A549 (cell line): ENCODE results near the gene COMT.

Experiments used
- CTCF ChIP-seq: fragments of >200 bp; sonication (Bioruptor Twin); formaldehyde crosslinking; IDR thresholded peaks from 3 replicates; pipeline ENCODE4 v1.5.1; 2016
- E2F6 ChIP-seq: IDR thresholded peaks from 2 replicates; pipeline ENCODE4 v1.6.1; 2012; ENCODE audit warnings: low read depth, borderline replicate concordance
- EHMT2 ChIP-seq: fragments of 200-600 bp; sonication (generic); IDR thresholded peaks from 2 replicates; pipeline ENCODE4 v1.6.1; 2016; ENCODE audit warnings: antibody characterized with exemption, low read depth, mild to moderate bottlenecking, moderate library complexity
- EP300 ChIP-seq, 2 experiments: fragments of >200 bp; sonication (Bioruptor Twin); formaldehyde crosslinking; IDR thresholded peaks; 2 replicates in 1 of 2; 3 replicates in 1 of 2; pipeline ENCODE4 v1.6.1; 2016 to 2017
- JUNB ChIP-seq: fragments of >200 bp; sonication (Bioruptor Twin); formaldehyde crosslinking; IDR thresholded peaks from 2 replicates; pipeline ENCODE4 v1.6.1; 2016
- NR3C1 ChIP-seq: fragments of >200 bp; sonication (Bioruptor Twin); formaldehyde crosslinking; IDR thresholded peaks from 3 replicates; pipeline ENCODE4 v1.6.1; 2017
- POLR2A ChIP-seq: IDR thresholded peaks from 2 replicates; pipeline ENCODE4 v1.6.1; 2012; ENCODE audit warnings: mild to moderate bottlenecking, low read length
- RAD21 ChIP-seq, 2 experiments: fragments of >200 bp in 1 of 2; sonication (Bioruptor Twin) in 1 of 2; formaldehyde crosslinking in 1 of 2; IDR thresholded peaks in 1 of 2; conservative IDR thresholded peaks in 1 of 2; 2 replicates in 1 of 2; 3 replicates in 1 of 2; pipeline ENCODE4 v1.6.1; 2012 to 2018; ENCODE audit warnings: inconsistent platforms in 1 of 2
- RCOR1 ChIP-seq: fragments of 150-350 bp; IDR thresholded peaks from 2 replicates; pipeline ENCODE4 v1.6.1; 2014; ENCODE audit warnings: antibody characterized with exemption, low read length, low read depth
- RFX5 ChIP-seq: fragments of 450-650 bp; IDR thresholded peaks from 2 replicates; pipeline ENCODE4 v1.7.1; 2014; ENCODE audit warnings: antibody characterized with exemption, mild to moderate bottlenecking, moderate library complexity
- ZNF302 ChIP-seq: fragments of 250-450 bp; sonication (Bioruptor Pico); IDR thresholded peaks from 2 replicates; pipeline ENCODE4 v1.9.0; 2021; ENCODE audit warnings: inconsistent platforms, mild to moderate bottlenecking, moderate library complexity
- TF ChIP-seq, protein P1 (sequence below): IDR thresholded peaks from 2 replicates; pipeline ENCODE4 v1.6.1; 2012
- TF ChIP-seq, protein P2 (sequence below): fragments of 200-600 bp; sonication (generic); IDR thresholded peaks from 2 replicates; pipeline ENCODE4 v1.6.1; 2016; ENCODE audit warnings: antibody characterized with exemption, mild to moderate bottlenecking, moderate library complexity
- TF ChIP-seq, protein P3 (sequence below): fragments of 450-650 bp; IDR thresholded peaks from 2 replicates; pipeline ENCODE4 v1.6.1; 2014; ENCODE audit warnings: antibody characterized with exemption

GRCh38 chr22:19987394-19988306, 46.1 kb downstream of the COMT start:
- TF ChIP-seq, protein P1, sequence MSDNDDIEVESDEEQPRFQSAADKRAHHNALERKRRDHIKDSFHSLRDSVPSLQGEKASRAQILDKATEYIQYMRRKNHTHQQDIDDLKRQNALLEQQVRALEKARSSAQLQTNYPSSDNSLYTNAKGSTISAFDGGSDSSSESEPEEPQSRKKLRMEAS: no peak
- no peak for TF ChIP-seq CTCF
- TF ChIP-seq EHMT2: no peak
- no peak for TF ChIP-seq POLR2A
- TF ChIP-seq, protein P2, sequence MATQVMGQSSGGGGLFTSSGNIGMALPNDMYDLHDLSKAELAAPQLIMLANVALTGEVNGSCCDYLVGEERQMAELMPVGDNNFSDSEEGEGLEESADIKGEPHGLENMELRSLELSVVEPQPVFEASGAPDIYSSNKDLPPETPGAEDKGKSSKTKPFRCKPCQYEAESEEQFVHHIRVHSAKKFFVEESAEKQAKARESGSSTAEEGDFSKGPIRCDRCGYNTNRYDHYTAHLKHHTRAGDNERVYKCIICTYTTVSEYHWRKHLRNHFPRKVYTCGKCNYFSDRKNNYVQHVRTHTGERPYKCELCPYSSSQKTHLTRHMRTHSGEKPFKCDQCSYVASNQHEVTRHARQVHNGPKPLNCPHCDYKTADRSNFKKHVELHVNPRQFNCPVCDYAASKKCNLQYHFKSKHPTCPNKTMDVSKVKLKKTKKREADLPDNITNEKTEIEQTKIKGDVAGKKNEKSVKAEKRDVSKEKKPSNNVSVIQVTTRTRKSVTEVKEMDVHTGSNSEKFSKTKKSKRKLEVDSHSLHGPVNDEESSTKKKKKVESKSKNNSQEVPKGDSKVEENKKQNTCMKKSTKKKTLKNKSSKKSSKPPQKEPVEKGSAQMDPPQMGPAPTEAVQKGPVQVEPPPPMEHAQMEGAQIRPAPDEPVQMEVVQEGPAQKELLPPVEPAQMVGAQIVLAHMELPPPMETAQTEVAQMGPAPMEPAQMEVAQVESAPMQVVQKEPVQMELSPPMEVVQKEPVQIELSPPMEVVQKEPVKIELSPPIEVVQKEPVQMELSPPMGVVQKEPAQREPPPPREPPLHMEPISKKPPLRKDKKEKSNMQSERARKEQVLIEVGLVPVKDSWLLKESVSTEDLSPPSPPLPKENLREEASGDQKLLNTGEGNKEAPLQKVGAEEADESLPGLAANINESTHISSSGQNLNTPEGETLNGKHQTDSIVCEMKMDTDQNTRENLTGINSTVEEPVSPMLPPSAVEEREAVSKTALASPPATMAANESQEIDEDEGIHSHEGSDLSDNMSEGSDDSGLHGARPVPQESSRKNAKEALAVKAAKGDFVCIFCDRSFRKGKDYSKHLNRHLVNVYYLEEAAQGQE: no peak
- TF ChIP-seq EP300 (IDR thresholded peaks at IDR 0.05): no peak
- TF ChIP-seq, protein P3, sequence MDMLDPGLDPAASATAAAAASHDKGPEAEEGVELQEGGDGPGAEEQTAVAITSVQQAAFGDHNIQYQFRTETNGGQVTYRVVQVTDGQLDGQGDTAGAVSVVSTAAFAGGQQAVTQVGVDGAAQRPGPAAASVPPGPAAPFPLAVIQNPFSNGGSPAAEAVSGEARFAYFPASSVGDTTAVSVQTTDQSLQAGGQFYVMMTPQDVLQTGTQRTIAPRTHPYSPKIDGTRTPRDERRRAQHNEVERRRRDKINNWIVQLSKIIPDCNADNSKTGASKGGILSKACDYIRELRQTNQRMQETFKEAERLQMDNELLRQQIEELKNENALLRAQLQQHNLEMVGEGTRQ: no peak
- TF ChIP-seq RFX5: no peak
- no peak for TF ChIP-seq RAD21 (conservative IDR thresholded peaks at IDR 0.05 in 1 of 2, IDR thresholded peaks at IDR 0.05 in 1 of 2)
- no peak for TF ChIP-seq E2F6
- TF ChIP-seq NR3C1: no peak
- no peak for TF ChIP-seq RCOR1
- no peak for TF ChIP-seq JUNB
- TF ChIP-seq ZNF302 (CRISPR knock-in tag): no peak
